ENCODE measurements around the gene RANBP9.

RANBP9 gene

GRCh38 chr6:13660273-13660672, 51.4 kb downstream of the RANBP9 start:
- TF ChIP-seq, protein P1, sequence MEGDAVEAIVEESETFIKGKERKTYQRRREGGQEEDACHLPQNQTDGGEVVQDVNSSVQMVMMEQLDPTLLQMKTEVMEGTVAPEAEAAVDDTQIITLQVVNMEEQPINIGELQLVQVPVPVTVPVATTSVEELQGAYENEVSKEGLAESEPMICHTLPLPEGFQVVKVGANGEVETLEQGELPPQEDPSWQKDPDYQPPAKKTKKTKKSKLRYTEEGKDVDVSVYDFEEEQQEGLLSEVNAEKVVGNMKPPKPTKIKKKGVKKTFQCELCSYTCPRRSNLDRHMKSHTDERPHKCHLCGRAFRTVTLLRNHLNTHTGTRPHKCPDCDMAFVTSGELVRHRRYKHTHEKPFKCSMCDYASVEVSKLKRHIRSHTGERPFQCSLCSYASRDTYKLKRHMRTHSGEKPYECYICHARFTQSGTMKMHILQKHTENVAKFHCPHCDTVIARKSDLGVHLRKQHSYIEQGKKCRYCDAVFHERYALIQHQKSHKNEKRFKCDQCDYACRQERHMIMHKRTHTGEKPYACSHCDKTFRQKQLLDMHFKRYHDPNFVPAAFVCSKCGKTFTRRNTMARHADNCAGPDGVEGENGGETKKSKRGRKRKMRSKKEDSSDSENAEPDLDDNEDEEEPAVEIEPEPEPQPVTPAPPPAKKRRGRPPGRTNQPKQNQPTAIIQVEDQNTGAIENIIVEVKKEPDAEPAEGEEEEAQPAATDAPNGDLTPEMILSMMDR (conservative IDR thresholded peaks at IDR 0.05; ENCODE audit: low read length) = no peak
- DNase-seq (ENCODE audit: low read depth) = no peak
- no peak overlapping the region for H3K4me3 ChIP-seq (ENCODE audit: low read length)

DNA sequence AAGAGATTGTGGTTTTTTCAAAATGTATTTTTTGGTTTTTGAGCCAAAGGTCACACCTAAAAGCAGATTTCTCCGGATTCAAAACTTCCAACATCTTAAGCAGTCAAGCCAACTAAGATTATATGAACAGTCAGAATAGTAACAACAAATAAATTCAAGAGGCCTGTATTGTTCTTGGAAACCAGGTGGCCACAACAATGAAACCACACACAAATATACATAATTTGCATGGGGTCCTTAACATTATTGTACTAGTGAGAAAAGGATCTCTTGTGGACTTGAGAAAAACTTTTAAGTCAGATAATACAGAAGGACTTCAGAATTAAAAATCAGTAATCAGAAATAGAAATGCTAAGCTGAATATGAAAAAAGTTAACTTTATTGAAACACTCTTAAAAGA, 55.9 kb downstream of the RANBP9 start:
- TF ChIP-seq, protein P1 (conservative IDR thresholded peaks at IDR 0.05; ENCODE audit: low read length) = no peak
- DNase-seq (ENCODE audit: low read depth) = no peak
- no peak overlapping the region for H3K4me3 ChIP-seq (ENCODE audit: low read length)

GRCh38 chr6:13654496-13654895, 57.1 kb downstream of the RANBP9 start:
- no peak for DNase-seq (ENCODE audit: low read depth)
- no peak overlapping the region for H3K4me3 ChIP-seq (ENCODE audit: low read length)
- TF ChIP-seq, protein P1 (conservative IDR thresholded peaks at IDR 0.05; ENCODE audit: low read length) = no peak

- TF ChIP-seq, protein P1 (conservative IDR thresholded peaks at IDR 0.05; ENCODE audit: low read length) = no peak
- DNase-seq (ENCODE audit: low read depth) = no peak
- H3K4me3 ChIP-seq (ENCODE audit: low read length) = no peak overlapping the region
Measured at GRCh38 chr6:13653296-13653695, 58.3 kb downstream of the RANBP9 start.

- TF ChIP-seq, protein P1 (conservative IDR thresholded peaks at IDR 0.05; ENCODE audit: low read length) = no peak
- H3K4me3 ChIP-seq (ENCODE audit: low read length) = no peak overlapping the region
- no peak for DNase-seq (ENCODE audit: low read depth)
Measured at GRCh38 chr6:13649393-13649792, 62.2 kb downstream of the RANBP9 start.

GRCh38 chr6:13648850-13649249, 62.8 kb downstream of the RANBP9 start:
- no peak overlapping the region for H3K4me3 ChIP-seq (ENCODE audit: low read length)
- TF ChIP-seq, protein P1 (conservative IDR thresholded peaks at IDR 0.05; ENCODE audit: low read length) = no peak
- no peak for DNase-seq (ENCODE audit: low read depth)

GRCh38 chr6:13643125-13643524, 68.5 kb downstream of the RANBP9 start:
- TF ChIP-seq, protein P1 (conservative IDR thresholded peaks at IDR 0.05; ENCODE audit: low read length) = no peak
- H3K4me3 ChIP-seq (ENCODE audit: low read length) = no peak overlapping the region
- no peak for DNase-seq (ENCODE audit: low read depth)
